NCI-H345 treated with DMSO at 0.1 percent for 48 hours (cell line): ENCODE measurements around the gene IER2.

Experiments
- DNase-seq: peaks from one replicate; lab custom pipeline; 2025; ENCODE audit not compliant: unreplicated experiment; lab: John Stamatoyannopoulos, UW

Gene IER2

GRCh38 chr19:13150187-13150930, at the start of gene IER2, which contains the start of gene STX10:
IER2 (plus strand) TSS chr19:13150411; CDS start chr19:13153187, 2,776 bp downstream.
STX10 (minus strand) TSS chr19:13150375; CDS start chr19:13150173, 202 bp downstream.
- DNase-seq: peak; percentile 25

- no peak for DNase-seq
Measured at GRCh38 chr19:13100841-13101589, 49.2 kb upstream of the IER2 start.

- no peak for DNase-seq
Measured at GRCh38 chr19:13101590-13102415, 48.4 kb upstream of the IER2 start.

GRCh38 chr19:13102416-13102665, 47.9 kb upstream of the IER2 start:
- DNase-seq: no peak

- DNase-seq: no peak
Measured at GRCh38 chr19:13102666-13103580, 47.3 kb upstream of the IER2 start, which contains the start of gene LYL1. LYL1 (minus strand) TSS chr19:13102858; CDS start chr19:13101171, 1,687 bp downstream.

- DNase-seq: no peak
Measured at GRCh38 chr19:13103581-13104359, 46.4 kb upstream of the IER2 start.

GRCh38 chr19:13104360-13104847, 45.8 kb upstream of the IER2 start:
- no peak for DNase-seq

GRCh38 chr19:13104848-13105711, 45.1 kb upstream of the IER2 start:
- no peak for DNase-seq

- DNase-seq: no peak
Measured at GRCh38 chr19:13109361-13110098, 40.7 kb upstream of the IER2 start.

- DNase-seq: no peak
Measured at GRCh38 chr19:13110099-13110610, 40.1 kb upstream of the IER2 start.

GRCh38 chr19:13112555-13112954, 37.7 kb upstream of the IER2 start:
- no peak for DNase-seq

GRCh38 chr19:13115936-13116281, 34.3 kb upstream of the IER2 start:
- DNase-seq: no peak

GRCh38 chr19:13116282-13117175, 33.7 kb upstream of the IER2 start, which contains the start of gene TRMT1:
TRMT1 (minus strand) TSS chr19:13116740; CDS start chr19:13116399, 341 bp downstream.
- peak; percentile 40 for DNase-seq

- DNase-seq: no peak
Measured at GRCh38 chr19:13117176-13117771, 32.9 kb upstream of the IER2 start.

GRCh38 chr19:13117772-13118423, 32.3 kb upstream of the IER2 start, which contains the start of gene NACC1:
NACC1 (plus strand) TSS chr19:13118264; CDS start chr19:13135208, 16,944 bp downstream.
- DNase-seq: peak; percentile 9
